Neutrophil (primary cell): Measurements from ENCODE around the gene CRISP1.

ENCODE experiments used
- H3K27ac ChIP-seq: fragments of 200-600 bp; sonication (generic); 2 replicates; pipeline ENCODE4 v1.5.1; 2016; ENCODE audit warnings: mild to moderate bottlenecking, moderate library complexity
- H3K27me3 ChIP-seq: fragments of 200-600 bp; sonication (generic); 2 replicates; pipeline ENCODE4 v1.6.0; 2016; ENCODE audit warnings: mild to moderate bottlenecking
- H3K36me3 ChIP-seq: fragments of 200-600 bp; sonication (generic); 2 replicates; pipeline ENCODE4 v1.5.1; 2017
- H3K4me1 ChIP-seq, 2 experiments: fragments of 200-600 bp in 1 of 2; sonication (generic) in 1 of 2; 1 replicate in 1 of 2; 2 replicates in 1 of 2; pipeline versions ENCODE4 v1.5.1 to v1.6.1; 2013 to 2016; ENCODE audit warnings: low read depth in 1 of 2, low read length in 1 of 2, mild to moderate bottlenecking in 1 of 2, moderate library complexity in 1 of 2; ENCODE audit not compliant: control insufficient read depth in 1 of 2, insufficient read depth in 1 of 2
- H3K4me3 ChIP-seq, 2 experiments: fragments of 200-600 bp in 1 of 2; sonication (generic) in 1 of 2; 1 replicate in 1 of 2; 2 replicates in 1 of 2; pipeline ENCODE4 v1.5.1; 2013 to 2016; ENCODE audit warnings: low read depth in 1 of 2, low read length in 1 of 2, mild to moderate bottlenecking in 1 of 2, moderate library complexity in 1 of 2
- H3K9me3 ChIP-seq: fragments of 200-600 bp; sonication (generic); 2 replicates; pipeline ENCODE4 v1.5.1; 2016
- TF ChIP-seq, protein P1 (sequence below): fragments of 200-600 bp; sonication (generic); IDR thresholded peaks from 2 replicates; pipeline ENCODE4 v1.5.1; 2016; ENCODE audit warnings: antibody characterized with exemption

Gene CRISP1

DNA sequence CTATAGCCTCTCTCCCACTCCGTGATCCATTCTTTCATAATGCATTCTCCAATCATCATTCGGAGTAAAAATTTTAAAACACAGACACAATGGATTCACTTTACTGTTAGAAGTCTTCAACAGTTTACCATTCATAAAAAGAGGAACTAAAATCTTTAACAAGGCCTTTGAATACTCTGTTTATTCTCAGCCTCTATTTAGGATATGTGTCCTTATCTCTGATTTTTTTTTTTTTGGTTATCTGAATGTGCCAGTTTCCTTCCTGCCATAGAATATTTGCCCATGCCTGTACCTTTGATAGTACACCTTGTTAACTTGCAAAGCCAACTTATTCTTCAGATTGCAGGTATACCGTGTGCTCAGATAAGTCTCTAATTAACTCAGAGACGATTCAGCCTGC, 11.1 kb downstream of the CRISP1 start:
- H3K9me3 ChIP-seq, result no peaks in the 10 kb centered on the region
- TF ChIP-seq, protein P1, sequence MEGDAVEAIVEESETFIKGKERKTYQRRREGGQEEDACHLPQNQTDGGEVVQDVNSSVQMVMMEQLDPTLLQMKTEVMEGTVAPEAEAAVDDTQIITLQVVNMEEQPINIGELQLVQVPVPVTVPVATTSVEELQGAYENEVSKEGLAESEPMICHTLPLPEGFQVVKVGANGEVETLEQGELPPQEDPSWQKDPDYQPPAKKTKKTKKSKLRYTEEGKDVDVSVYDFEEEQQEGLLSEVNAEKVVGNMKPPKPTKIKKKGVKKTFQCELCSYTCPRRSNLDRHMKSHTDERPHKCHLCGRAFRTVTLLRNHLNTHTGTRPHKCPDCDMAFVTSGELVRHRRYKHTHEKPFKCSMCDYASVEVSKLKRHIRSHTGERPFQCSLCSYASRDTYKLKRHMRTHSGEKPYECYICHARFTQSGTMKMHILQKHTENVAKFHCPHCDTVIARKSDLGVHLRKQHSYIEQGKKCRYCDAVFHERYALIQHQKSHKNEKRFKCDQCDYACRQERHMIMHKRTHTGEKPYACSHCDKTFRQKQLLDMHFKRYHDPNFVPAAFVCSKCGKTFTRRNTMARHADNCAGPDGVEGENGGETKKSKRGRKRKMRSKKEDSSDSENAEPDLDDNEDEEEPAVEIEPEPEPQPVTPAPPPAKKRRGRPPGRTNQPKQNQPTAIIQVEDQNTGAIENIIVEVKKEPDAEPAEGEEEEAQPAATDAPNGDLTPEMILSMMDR, result no peak
- H3K27ac ChIP-seq, result no peak overlapping the region
- peaks cover 4% of the 10 kb centered on the region for H3K27me3 ChIP-seq
- no peak overlapping the region for H3K4me3 ChIP-seq
- no peaks in the 10 kb centered on the region for H3K36me3 ChIP-seq
- H3K4me1 ChIP-seq, result no peaks in the 10 kb centered on the region

DNA sequence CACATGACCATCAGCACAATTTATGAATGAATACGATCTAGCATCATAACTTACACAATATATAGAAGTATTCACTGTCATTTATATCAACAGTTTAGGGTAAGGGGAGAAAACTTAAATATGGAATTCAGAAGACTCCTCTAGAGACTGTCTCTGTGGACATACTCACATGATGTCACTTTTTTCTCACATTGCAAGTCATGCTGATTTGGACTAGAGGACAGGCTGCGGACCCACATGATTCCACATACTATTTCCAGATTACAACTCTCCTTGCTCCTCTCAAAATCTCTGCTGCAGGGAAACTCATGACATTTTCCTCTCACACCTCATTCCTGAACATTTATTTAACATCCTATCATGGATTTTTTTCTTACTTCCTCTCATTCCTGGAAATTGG, 13.4 kb downstream of the CRISP1 start:
- Histone ChIP-seq H3K36me3 (no peaks in the 10 kb centered on the region), H3K9me3 (no peaks in the 10 kb centered on the region), H3K4me1 (peaks cover 0 to 7% of the 10 kb centered on the region in 2 experiments), H3K4me3 (no peak overlapping the region), H3K27me3 (peaks cover 4% of the 10 kb centered on the region), H3K27ac (no peak overlapping the region)
- TF ChIP-seq, protein P1, result no peak

GRCh38 chr6:49849213-49849907, 17.0 kb downstream of the CRISP1 start:
- Histone ChIP-seq H3K27me3 (peaks cover 4% of the 10 kb centered on the region), H3K36me3 (no peaks in the 10 kb centered on the region), H3K4me1 (peaks cover 0 to 14% of the 10 kb centered on the region in 2 experiments), H3K4me3 (no peak overlapping the region), H3K9me3 (no peaks in the 10 kb centered on the region), H3K27ac (no peak overlapping the region)
- TF ChIP-seq, protein P1, result peak; percentile 66

GRCh38 chr6:49847673-49848072, 18.7 kb downstream of the CRISP1 start:
- no peaks in the 10 kb centered on the region for H3K36me3 ChIP-seq
- TF ChIP-seq, protein P1, result no peak

DNA sequence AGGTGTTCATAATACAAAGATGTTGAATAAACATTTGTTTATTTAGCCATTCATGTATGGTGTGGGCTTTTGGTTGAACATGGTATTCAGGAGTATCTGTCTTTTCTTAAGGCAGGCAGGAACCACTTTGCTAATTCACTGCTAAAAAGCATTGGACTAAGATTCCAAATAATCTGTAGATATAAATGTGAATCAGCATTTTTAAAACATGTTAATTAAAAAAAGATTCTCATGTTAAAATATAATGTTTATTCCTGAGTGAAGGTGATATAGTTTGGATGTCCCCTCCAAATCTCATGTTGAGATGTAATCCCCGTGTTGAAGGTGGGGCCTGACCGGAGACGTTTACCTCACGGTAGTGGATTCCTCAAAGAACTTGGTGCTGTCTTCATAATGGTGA, 19.3 kb downstream of the CRISP1 start:
- no peaks in the 10 kb centered on the region for H3K27me3 ChIP-seq
- TF ChIP-seq, protein P1, result no peak
- no peak overlapping the region for H3K4me3 ChIP-seq
- peaks cover 0 to 14% of the 10 kb centered on the region in 2 experiments for H3K4me1 ChIP-seq
- H3K36me3 ChIP-seq, result no peaks in the 10 kb centered on the region
- H3K9me3 ChIP-seq, result no peaks in the 10 kb centered on the region
- no peak overlapping the region for H3K27ac ChIP-seq

More at GRCh38 chr6:49847673-49848072, 18.7 kb downstream of the CRISP1 start:
- Histone ChIP-seq H3K4me1 (peaks cover 0 to 14% of the 10 kb centered on the region in 2 experiments), H3K27ac (no peak overlapping the region), H3K27me3 (peaks cover 4% of the 10 kb centered on the region), H3K9me3 (no peaks in the 10 kb centered on the region), H3K4me3 (no peak overlapping the region)
